ENCODE data around the gene CNTNAP5. TPM values are rescaled to one million over a fixed set of nuclear protein-coding genes. Genes with fewer than 3 reads are reported as not detected.

Gene CNTNAP5
- total RNA-seq, 1 donor from 2014 or later: not detected

DNA sequence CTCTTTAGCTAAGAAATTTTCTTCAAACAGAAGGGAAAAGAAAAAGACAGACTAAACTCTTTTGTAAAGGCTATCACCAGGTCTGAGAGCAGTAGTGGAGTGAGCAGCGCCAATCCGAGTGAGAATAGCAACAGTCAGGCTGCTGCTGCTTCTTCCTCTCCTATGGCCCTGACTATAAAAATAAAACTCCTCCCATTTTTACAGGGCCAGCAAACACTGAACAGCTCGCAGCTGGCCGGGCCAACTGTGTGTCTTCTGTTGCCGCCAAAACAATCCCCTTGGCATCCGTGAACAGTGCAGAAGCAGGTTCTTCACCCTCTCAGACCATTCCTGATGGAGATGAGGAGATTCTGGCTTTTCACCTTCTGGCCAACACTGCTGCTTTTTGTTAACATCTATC is 124.5 kb downstream of the CNTNAP5 start:
- H3K4me1 ChIP-seq: no peaks in the 10 kb centered on the region
- TF ChIP-seq, protein P1, sequence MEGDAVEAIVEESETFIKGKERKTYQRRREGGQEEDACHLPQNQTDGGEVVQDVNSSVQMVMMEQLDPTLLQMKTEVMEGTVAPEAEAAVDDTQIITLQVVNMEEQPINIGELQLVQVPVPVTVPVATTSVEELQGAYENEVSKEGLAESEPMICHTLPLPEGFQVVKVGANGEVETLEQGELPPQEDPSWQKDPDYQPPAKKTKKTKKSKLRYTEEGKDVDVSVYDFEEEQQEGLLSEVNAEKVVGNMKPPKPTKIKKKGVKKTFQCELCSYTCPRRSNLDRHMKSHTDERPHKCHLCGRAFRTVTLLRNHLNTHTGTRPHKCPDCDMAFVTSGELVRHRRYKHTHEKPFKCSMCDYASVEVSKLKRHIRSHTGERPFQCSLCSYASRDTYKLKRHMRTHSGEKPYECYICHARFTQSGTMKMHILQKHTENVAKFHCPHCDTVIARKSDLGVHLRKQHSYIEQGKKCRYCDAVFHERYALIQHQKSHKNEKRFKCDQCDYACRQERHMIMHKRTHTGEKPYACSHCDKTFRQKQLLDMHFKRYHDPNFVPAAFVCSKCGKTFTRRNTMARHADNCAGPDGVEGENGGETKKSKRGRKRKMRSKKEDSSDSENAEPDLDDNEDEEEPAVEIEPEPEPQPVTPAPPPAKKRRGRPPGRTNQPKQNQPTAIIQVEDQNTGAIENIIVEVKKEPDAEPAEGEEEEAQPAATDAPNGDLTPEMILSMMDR (IDR thresholded peaks at IDR 0.05): no peak
- intact Hi-C loops (cut with DNase I): no loop called here
- H3K36me3 ChIP-seq: no peaks in the 10 kb centered on the region
- no peaks in the 10 kb centered on the region for H3K9me3 ChIP-seq
- ATAC-seq (no peak), DNase-seq (no peak)
- no peak overlapping the region for H3K27ac ChIP-seq
- no peak overlapping the region for H3K4me3 ChIP-seq
- H3K27me3 ChIP-seq (ENCODE audit: low read depth): no peaks in the 10 kb centered on the region

GRCh38 chr2:124151691-124152090 is 126.6 kb downstream of the CNTNAP5 start:
- TF ChIP-seq, protein P1 (IDR thresholded peaks at IDR 0.05): no peak
- no peaks in the 10 kb centered on the region for H3K9me3 ChIP-seq
- H3K36me3 ChIP-seq: no peaks in the 10 kb centered on the region
- DNase-seq (no peak), ATAC-seq (no peak)
- H3K27ac ChIP-seq: no peak overlapping the region
- H3K27me3 ChIP-seq (ENCODE audit: low read depth): no peaks in the 10 kb centered on the region
- intact Hi-C loops (cut with DNase I): no loop called here
- H3K4me1 ChIP-seq: no peaks in the 10 kb centered on the region
- H3K4me3 ChIP-seq: no peak overlapping the region

GRCh38 chr2:124153713-124154112 is 128.6 kb downstream of the CNTNAP5 start:
- DNase-seq (no peak), ATAC-seq (no peak)
- TF ChIP-seq, protein P1 (IDR thresholded peaks at IDR 0.05): no peak

DNA sequence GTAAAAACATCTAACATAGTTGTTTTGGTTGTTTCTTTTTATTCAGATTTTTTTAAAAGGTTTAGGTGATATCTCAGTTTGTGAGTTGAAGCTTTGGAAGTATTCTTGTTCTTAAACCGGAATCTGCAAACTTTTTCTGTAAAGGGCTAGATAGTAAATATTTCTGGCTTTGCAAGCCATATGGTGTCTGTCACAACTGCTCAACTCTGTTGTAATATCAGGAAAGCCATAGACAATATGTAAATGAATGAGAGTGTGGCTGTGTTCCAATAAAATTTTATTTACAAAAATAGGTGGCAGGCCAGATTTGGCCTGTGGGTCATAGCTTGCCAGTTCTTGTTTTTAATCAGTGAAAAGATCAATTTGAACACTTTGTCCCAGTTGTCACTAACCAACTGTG is 134.1 kb downstream of the CNTNAP5 start:
- H3K4me3 ChIP-seq: no peak overlapping the region
- ATAC-seq: no peak
- TF ChIP-seq, protein P1 (IDR thresholded peaks at IDR 0.05): no peak
- no peaks in the 10 kb centered on the region for H3K4me1 ChIP-seq
- no peak for DNase-seq
- H3K9me3 ChIP-seq: no peaks in the 10 kb centered on the region
- intact Hi-C loops (cut with DNase I): no loop called here
- no peaks in the 10 kb centered on the region for H3K36me3 ChIP-seq
- H3K27ac ChIP-seq: no peak overlapping the region
- H3K27me3 ChIP-seq (ENCODE audit: low read depth): no peaks in the 10 kb centered on the region

More at GRCh38 chr2:124153713-124154112, 128.6 kb downstream of the CNTNAP5 start:
- H3K27ac ChIP-seq: no peak overlapping the region
- H3K9me3 ChIP-seq: no peaks in the 10 kb centered on the region
- intact Hi-C loops (cut with DNase I): no loop called here
- H3K4me3 ChIP-seq: no peak overlapping the region
- H3K27me3 ChIP-seq (ENCODE audit: low read depth): no peaks in the 10 kb centered on the region
- no peaks in the 10 kb centered on the region for H3K36me3 ChIP-seq
- H3K4me1 ChIP-seq: no peaks in the 10 kb centered on the region

DNA sequence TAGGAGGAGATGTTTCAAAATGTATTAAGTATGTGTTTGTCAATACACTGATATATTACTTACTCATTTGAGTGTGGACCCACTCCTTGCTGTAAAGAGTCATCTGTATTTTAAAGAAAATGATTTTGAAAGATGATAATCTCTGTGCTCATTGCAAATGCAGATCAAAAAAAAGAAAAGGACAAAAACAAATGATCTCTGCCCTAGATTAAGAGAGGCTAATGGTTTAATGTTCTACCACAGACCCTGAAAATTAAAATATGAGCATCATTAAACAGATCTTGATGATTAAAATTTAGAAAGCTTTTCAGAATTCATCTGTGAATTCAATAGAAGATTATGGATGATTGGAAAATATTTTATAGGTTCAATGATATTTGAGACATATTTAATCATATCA is 136.5 kb downstream of the CNTNAP5 start:
- Histone ChIP-seq H3K27ac (no peak overlapping the region), H3K27me3 (ENCODE audit: low read depth) (no peaks in the 10 kb centered on the region), H3K4me3 (no peak overlapping the region), H3K9me3 (no peaks in the 10 kb centered on the region), H3K36me3 (no peaks in the 10 kb centered on the region), H3K4me1 (no peaks in the 10 kb centered on the region)
- TF ChIP-seq, protein P1 (IDR thresholded peaks at IDR 0.05): no peak
- DNase-seq: no peak
- intact Hi-C loops (cut with DNase I): no loop called here
- ATAC-seq: no peak

DNA sequence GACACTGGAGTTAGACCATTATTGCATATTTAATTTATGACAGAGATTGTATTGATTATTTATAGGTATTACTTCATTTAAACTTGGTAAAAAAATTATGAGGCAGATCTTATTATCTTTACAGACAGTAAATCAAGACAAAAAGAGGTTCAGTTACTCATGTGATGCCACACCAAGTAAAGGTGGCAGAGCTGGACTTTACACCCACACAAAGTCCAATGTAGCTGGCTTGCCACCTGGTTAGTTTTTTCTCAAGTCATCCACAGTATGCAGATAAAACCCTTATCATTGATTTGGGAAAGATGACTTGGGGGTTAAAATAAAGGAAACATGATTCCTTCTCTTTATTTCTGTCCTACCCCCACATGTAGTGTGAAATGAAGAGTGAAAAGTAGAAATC is 137.2 kb downstream of the CNTNAP5 start:
- intact Hi-C loops (cut with DNase I): no loop called here
- Histone ChIP-seq H3K27me3 (ENCODE audit: low read depth) (no peaks in the 10 kb centered on the region), H3K4me1 (no peaks in the 10 kb centered on the region), H3K27ac (no peak overlapping the region), H3K4me3 (no peak overlapping the region), H3K36me3 (no peaks in the 10 kb centered on the region), H3K9me3 (no peaks in the 10 kb centered on the region)
- TF ChIP-seq, protein P1 (IDR thresholded peaks at IDR 0.05): no peak
- DNase-seq: no peak
- no peak for ATAC-seq
